PC-3 (cell line): Measurements from ENCODE around the gene FLNA. TPM values are rescaled to one million over a fixed set of nuclear protein-coding genes. Genes with fewer than 3 reads are reported as not detected.

Experiments used
- ATAC-seq: fragments of 200-7000 bp; cut with Tn5 transposase; 2 replicates; pipeline ENCODE4 v1.9.1; 2020; ENCODE audit warnings: mild to moderate bottlenecking, moderate library complexity
- BruUV-seq: library from RNA; stranded (reverse); fragments of 400-500 nt; replicated peaks from 2 replicates; lab custom pipeline; 2021; lab: Mats Ljungman, UMichigan
- CTCF ChIA-PET: fragments of 300-600 bp; sonication (Branson Sonifier 250); formaldehyde crosslinking; loops from one replicate; lab custom pipeline; 2022; ENCODE audit warnings: antibody characterized with exemption; lab: Charles Lee
- POLR2A ChIA-PET: fragments of 300-600 bp; sonication (Branson Sonifier 250); formaldehyde crosslinking; loops from one replicate; lab custom pipeline; 2022; ENCODE audit warnings: antibody characterized with exemption; ENCODE audit not compliant: unreplicated experiment; lab: Charles Lee
- DNase-seq: peaks from one replicate; pipeline ENCODE4 v3.0.0-alpha.2; 2015
- H2AFZ ChIP-seq: fragments of 300-600 bp; sonication (generic); 2 replicates; pipeline ENCODE4 v1.6.0; 2016; ENCODE audit warnings: antibody characterized with exemption, low read length
- H3F3A ChIP-seq: fragments of 300-600 bp; sonication (generic); one replicate; pipeline ENCODE4 v1.6.0; 2017; ENCODE audit warnings: antibody characterized with exemption, low read length, control low read depth, mild to moderate bottlenecking; ENCODE audit not compliant: unreplicated experiment
- H3K27ac ChIP-seq: fragments of 300-600 bp; sonication (generic); 2 replicates; pipeline ENCODE4 v1.5.1; 2016; ENCODE audit warnings: mild to moderate bottlenecking, low read length
- H3K27me3 ChIP-seq: fragments of 300-600 bp; sonication (generic); 2 replicates; pipeline ENCODE4 v1.6.1; 2016; ENCODE audit warnings: low read length, mixed read lengths
- H3K36me3 ChIP-seq: fragments of 300-600 bp; sonication (generic); 2 replicates; pipeline ENCODE4 v1.6.1; 2016; ENCODE audit warnings: low read depth, mixed run types, low read length, mixed read lengths
- H3K4me1 ChIP-seq: fragments of 300-600 bp; sonication (generic); 2 replicates; pipeline ENCODE4 v1.5.1; 2016; ENCODE audit warnings: low read length; ENCODE audit not compliant: insufficient read depth
- H3K4me2 ChIP-seq: fragments of 300-600 bp; sonication (generic); 2 replicates; pipeline ENCODE4 v1.6.0; 2016; ENCODE audit warnings: low read length
- H3K4me3 ChIP-seq: fragments of 300-600 bp; sonication (generic); 2 replicates; pipeline ENCODE4 v1.5.1; 2016; ENCODE audit warnings: mild to moderate bottlenecking, low read length, mixed read lengths
- H3K79me2 ChIP-seq: fragments of 300-600 bp; sonication (generic); 2 replicates; pipeline ENCODE4 v1.6.1; 2017; ENCODE audit warnings: low read length, mixed read lengths
- H3K9ac ChIP-seq: fragments of 300-600 bp; sonication (generic); 2 replicates; pipeline ENCODE4 v1.6.0; 2016; ENCODE audit warnings: mild to moderate bottlenecking, low read length
- H3K9me2 ChIP-seq: fragments of 300-600 bp; sonication (generic); replicated peaks from 2 replicates; pipeline ENCODE4 v1.6.1; 2016; ENCODE audit warnings: mixed run types, low read length, mixed read lengths
- H3K9me3 ChIP-seq: fragments of 300-600 bp; sonication (generic); 2 replicates; pipeline ENCODE4 v1.6.1; 2016; ENCODE audit warnings: low read length, mixed read lengths
- H4K20me1 ChIP-seq: fragments of 300-600 bp; sonication (generic); 2 replicates; pipeline ENCODE4 v1.6.1; 2016; ENCODE audit warnings: low read length, mixed read lengths
- EZH2 ChIP-seq: fragments of 300-600 bp; sonication (generic); IDR thresholded peaks from one replicate; pipeline ENCODE4 v1.6.1; 2017; ENCODE audit warnings: antibody characterized with exemption, mild to moderate bottlenecking, low read length; ENCODE audit not compliant: unreplicated experiment
- EZH2phosphoT487 ChIP-seq: fragments of 300-600 bp; sonication (generic); IDR thresholded peaks from 2 replicates; pipeline ENCODE4 v1.6.1; 2018; ENCODE audit warnings: mild to moderate bottlenecking, antibody characterized with exemption, low read length, borderline replicate concordance
- intact Hi-C: fragments of 100-400 bp; cut with micrococcal nuclease; formaldehyde crosslinking; loops from 2 replicates; pipeline ENCODE4 v1.9.0; 2023
- total RNA-seq: library from RNA; depleted of rRNA; stranded (reverse); fragments of >200 nt; gene quantifications from 2 replicates; pipeline ENCODE4 v1.2.3, GENCODE V29; 2014
- TF ChIP-seq, protein P1 (sequence below): fragments of 300-600 bp; sonication (generic); conservative IDR thresholded peaks from 2 replicates; pipeline ENCODE4 v1.5.1; 2017; ENCODE audit warnings: antibody characterized with exemption, low read depth, mild to moderate bottlenecking, low read length

The FLNA gene
- total RNA-seq, 1 experiment from 2014 or later, result 2,058 TPM

DNA sequence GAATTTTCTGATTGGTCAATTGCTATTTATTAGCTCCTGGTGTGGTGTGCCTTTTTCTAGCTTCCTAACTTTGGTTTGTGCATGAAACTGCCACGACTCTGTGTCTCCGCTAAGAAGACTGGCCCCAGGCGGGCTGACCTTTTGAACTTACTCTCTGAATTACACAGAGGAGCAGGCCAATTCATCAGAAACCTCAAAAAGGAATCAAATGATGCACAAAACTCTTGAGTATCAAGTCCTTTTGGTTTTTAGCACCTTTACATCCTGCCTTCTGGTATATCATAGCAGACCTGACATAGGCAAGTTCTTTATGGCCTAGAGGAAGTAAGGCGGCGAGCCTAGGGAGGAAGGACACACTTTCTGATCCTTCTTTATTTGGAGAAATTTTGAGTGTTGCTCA is 61.3 kb downstream of the FLNA start:
- Histone ChIP-seq H2AFZ (no peak overlapping the region), H4K20me1 (no peaks in the 10 kb centered on the region), H3K9me2 (no peaks in the 10 kb centered on the region), H3F3A (no peaks in the 10 kb centered on the region), H3K4me1 (no peaks in the 10 kb centered on the region), H3K4me3 (no peak overlapping the region), H3K27ac (no peak overlapping the region), H3K4me2 (no peak overlapping the region), H3K36me3 (no peaks in the 10 kb centered on the region), H3K27me3 (no peaks in the 10 kb centered on the region), H3K79me2 (no peaks in the 10 kb centered on the region), H3K9me3 (no peaks in the 10 kb centered on the region), H3K9ac (no peak overlapping the region)
- CTCF ChIA-PET, result no interaction called here
- POLR2A ChIA-PET, result no interaction called here
- no peak for ATAC-seq
- no TSS peak for BruUV-seq
- TF ChIP-seq EZH2phosphoT487 (no peak), EZH2 (no peak)
- TF ChIP-seq, protein P1, sequence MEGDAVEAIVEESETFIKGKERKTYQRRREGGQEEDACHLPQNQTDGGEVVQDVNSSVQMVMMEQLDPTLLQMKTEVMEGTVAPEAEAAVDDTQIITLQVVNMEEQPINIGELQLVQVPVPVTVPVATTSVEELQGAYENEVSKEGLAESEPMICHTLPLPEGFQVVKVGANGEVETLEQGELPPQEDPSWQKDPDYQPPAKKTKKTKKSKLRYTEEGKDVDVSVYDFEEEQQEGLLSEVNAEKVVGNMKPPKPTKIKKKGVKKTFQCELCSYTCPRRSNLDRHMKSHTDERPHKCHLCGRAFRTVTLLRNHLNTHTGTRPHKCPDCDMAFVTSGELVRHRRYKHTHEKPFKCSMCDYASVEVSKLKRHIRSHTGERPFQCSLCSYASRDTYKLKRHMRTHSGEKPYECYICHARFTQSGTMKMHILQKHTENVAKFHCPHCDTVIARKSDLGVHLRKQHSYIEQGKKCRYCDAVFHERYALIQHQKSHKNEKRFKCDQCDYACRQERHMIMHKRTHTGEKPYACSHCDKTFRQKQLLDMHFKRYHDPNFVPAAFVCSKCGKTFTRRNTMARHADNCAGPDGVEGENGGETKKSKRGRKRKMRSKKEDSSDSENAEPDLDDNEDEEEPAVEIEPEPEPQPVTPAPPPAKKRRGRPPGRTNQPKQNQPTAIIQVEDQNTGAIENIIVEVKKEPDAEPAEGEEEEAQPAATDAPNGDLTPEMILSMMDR, result no peak
- no peak for DNase-seq
- intact Hi-C loops, result no loop called here

DNA sequence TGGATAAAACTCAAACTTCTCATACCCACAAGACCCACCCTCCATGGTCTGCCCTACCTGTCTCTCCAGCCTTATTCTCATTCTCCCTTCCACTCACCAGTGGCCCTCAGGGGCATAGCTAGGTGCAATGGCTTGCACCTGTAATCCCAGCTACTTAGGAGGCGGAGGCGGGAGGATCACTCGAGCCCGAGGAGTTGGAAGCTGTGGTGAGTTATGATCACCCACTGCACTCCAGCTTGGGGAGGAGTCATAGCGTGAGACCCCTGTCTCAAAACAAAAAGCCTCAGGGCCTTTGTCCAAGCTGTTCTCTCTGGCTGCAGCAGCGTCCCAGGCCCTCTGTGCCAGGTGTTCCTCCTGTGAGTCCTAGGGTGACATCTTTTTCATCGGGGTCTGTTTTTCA is 62.3 kb downstream of the FLNA start:
- POLR2A ChIA-PET, result no interaction called here
- no peaks in the 10 kb centered on the region for H3K9me2 ChIP-seq
- no peak overlapping the region for H3K4me3 ChIP-seq
- no peaks in the 10 kb centered on the region for H3K9me3 ChIP-seq
- DNase-seq (no peak), ATAC-seq (no peak)
- no peaks in the 10 kb centered on the region for H4K20me1 ChIP-seq
- no peak overlapping the region for H3K27ac ChIP-seq
- no TSS peak for BruUV-seq
- intact Hi-C loops, result no loop called here
- no peaks in the 10 kb centered on the region for H3K27me3 ChIP-seq
- no peak overlapping the region for H2AFZ ChIP-seq
- CTCF ChIA-PET, result no interaction called here
- no peaks in the 10 kb centered on the region for H3K4me1 ChIP-seq
- no peaks in the 10 kb centered on the region for H3K79me2 ChIP-seq
- no peaks in the 10 kb centered on the region for H3F3A ChIP-seq
- no peak overlapping the region for H3K4me2 ChIP-seq
- TF ChIP-seq, protein P1, result no peak
- TF ChIP-seq EZH2 (no peak), EZH2phosphoT487 (no peak)
- H3K36me3 ChIP-seq, result no peaks in the 10 kb centered on the region
- H3K9ac ChIP-seq, result no peak overlapping the region

DNA sequence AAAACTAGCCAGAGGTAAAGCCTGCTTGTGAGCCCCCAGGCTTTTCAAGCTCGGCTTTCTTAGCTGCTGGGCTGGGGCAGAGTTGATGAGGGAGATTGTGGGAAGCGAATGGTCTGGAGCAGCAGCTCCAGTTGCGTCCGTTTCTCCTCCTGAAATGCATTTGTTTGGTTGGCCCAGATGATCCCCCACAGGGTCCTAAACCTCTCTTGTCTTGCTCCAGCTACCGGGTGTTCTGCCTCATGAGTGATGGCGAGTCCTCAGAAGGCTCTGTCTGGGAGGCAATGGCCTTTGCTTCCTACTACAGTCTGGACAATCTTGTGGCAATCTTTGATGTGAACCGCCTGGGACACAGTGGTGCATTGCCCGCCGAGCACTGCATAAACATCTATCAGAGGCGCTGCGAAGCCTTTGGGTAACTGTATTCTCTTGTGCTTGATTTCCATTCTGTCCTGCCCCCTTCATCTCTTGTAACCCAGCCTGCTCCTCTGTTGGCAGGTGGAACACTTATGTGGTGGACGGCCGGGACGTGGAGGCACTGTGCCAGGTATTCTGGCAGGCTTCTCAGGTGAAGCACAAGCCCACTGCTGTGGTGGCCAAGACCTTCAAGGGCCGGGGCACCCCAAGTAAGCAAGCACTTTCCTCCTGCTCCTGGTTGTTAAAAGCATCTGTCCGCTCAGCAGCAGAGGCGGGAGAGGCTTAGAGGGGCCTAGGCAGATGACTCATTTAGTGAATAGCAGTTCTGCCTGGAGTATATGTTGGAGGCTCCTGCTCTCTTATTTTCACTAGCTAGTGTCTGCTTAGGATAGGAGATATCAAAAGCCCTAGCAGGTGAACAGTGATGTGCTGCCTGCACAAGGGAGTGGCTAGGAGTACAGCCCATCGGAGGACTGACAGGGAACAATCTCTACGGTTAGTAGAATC is 63.6 kb downstream of the FLNA start:
- Histone ChIP-seq H3K4me1 (no peaks in the 10 kb centered on the region), H3K36me3 (no peaks in the 10 kb centered on the region), H2AFZ (no peak overlapping the region), H3K79me2 (no peaks in the 10 kb centered on the region), H3K27me3 (no peaks in the 10 kb centered on the region), H3K4me3 (no peak overlapping the region), H3K9ac (no peak overlapping the region), H4K20me1 (no peaks in the 10 kb centered on the region), H3F3A (no peaks in the 10 kb centered on the region), H3K27ac (no peak overlapping the region), H3K4me2 (no peak overlapping the region), H3K9me2 (no peaks in the 10 kb centered on the region), H3K9me3 (no peaks in the 10 kb centered on the region)
- ChIA-PET CTCF (no interaction called here), POLR2A (no interaction called here)
- intact Hi-C loops, result no loop called here
- no TSS peak for BruUV-seq
- DNase-seq, result no peak
- no peak for TF ChIP-seq EZH2
- ATAC-seq, result no peak
